Fibroblast of gingiva (primary cell): ENCODE data around the gene AGAP1.
"Not testable (repeated sequence)": the region's sequence is repeated elsewhere in the genome, so short reads cannot be mapped to it uniquely, and the experiment has no call there.

Source experiments
- DNase-seq: peaks from one replicate; pipeline ENCODE4 v3.0.0-alpha.2; 2011; ENCODE audit warnings: low read depth

The AGAP1 gene

DNA sequence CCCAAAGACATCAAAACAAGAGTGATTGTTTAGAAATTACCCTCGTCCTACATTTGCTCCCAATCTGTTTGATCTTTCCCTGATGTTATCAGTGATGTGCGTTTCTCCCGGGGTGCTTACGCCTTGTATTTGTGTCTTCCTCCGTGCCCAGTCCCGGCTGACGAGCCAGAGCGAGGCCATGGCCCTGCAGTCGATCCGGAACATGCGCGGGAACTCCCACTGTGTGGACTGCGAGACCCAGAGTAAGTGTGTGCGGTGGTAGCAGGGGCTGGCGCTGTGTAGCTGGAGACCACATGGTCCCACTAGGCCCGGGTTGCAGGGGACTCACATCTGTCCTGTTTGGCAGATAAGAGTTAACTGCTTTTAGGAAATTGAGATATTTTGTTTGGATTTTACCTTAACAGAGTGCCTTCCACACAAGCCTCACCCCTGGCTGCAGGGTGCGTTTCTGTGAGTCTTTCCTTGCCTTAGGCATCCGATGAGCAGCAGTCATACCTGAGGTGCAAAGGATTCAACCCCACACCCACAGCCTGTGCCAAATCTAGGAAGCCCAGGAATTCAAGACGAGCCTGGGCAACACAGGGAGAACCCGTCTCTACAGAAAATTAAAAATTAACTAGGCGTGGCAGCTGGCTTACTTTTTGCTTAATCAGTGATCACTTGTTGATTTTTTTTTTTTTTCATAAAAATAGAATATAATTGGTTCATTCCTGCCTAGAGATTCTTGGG, 546.9 kb downstream of the AGAP1 start:
- DNase-seq = no peak

DNA sequence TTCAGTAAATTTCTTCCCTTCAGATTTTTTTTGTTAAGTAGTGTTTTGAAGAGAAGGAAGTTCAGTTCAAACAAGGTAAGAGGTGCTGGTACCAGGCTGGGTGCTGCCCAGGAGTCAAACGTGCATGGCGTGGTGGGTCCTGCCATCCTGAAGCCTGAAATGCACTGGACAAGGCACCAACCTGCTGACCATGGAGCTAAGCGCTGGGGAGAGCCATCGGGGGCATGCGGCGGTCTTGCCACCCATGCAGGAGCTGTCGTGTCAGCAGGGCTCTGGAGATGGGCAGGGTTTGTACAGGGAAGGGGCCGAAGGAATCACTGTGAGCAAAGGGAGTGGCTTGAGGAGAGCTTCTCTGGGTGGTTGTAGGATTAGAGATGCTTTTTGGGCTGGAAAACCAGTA, 547.8 kb downstream of the AGAP1 start:
- no peak for DNase-seq

DNA sequence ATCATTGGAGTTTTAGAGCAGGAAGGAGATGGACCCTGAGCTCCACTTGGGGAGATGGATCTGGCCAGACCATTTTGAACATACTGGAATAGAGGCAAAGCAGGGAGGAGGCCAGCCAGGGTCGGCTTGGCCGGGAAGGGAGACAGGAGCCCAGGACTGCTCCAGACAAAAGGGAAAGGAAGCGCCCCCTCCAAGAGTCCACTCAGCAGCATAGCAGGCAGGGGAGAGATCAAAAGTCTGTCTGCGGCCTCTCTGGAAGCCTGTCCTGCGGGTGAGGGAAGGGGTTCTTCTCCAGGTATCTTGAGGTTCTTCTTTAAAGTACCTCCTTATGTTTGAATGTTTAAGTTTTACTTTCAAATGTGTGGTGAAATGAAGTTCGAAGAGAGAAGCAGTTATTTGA, 548.2 kb downstream of the AGAP1 start:
- no peak for DNase-seq

DNA sequence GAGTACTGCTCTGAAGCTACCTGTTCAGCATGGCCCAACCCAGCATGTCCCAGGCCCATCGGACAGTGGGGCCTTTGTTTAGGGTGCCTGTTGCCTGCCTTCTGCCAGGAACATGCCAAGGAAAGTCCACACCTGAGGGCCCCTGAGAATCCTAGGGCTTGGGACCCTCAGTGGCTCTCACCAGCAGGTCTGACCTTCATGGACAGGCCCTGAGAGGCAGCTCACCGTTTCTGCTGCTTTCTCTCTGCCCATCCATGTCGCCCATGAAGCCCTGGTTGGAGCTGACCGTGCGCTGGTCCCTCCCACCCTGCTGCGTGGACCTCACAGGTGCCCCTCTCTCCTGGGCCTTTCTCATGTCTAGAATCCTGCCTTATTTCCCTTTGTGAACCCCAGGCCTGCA, 550.3 kb downstream of the AGAP1 start:
- DNase-seq = no peak

DNA sequence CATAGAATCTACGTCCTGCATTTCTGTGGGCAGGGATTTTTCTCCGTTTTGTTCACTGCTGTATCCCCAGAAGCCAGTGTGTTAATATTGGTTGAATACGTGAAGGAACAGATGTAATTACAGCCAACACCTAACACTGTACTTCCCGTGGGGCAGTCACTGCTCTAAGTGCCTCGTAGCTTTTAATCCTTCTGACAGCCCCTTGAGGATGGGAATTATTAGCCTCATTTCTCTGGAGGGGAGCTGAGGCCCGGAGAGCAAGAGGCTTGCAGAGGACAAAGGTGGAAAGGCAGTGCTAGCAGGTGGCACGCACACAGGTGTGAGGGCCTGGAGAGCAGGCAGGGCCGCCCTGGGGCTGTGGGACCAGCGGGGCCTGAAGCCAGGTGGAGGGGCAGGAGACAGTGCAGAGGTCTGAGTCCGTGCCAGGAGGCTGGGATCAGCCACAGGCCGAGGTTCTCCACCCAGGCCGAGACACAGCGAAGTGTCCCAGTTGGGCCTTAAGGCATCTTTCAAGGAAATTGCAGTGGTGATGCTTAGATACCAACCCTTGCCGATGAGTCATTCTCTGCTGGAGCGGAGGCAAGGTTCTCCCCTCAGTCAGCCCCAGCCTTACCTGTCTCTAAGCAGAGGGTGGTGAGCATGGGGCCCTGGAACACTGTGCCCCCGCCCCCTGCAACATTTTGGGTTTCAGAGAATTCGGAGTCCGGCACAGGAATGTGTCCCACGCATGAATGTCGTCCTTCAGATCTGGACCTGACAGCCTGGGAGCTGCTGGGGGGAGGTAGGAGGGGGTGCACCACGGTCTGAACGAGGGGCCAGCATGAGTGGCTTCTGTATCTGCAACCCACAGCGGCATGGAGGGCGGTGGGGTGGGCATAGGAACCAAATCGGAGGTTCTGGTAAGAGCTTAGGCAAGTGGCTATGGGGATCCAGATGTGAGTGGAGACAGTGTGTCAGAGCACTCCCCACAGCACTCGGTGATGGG, 551.7 kb downstream of the AGAP1 start:
- no peak for DNase-seq

DNA sequence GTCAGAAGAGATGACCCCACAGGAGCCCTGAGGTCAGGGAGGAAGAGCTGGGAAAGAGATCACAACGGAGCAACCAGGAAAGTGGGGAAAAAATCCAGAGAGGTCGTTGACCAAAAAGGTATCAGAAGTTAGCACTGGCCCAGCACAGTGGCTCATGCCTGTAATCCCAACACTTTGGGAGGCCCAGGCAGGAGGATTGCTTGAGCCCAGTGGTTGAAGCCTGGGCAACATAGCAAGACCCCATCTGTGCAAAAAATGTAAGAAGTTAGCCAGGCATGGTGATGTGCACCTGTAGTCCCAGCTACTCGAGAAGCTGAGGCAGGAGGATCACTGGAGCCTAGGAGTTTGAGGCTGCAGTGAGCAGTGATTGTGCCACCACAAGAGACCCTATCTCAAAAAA, 552.9 kb downstream of the AGAP1 start:
- DNase-seq = no peak

DNA sequence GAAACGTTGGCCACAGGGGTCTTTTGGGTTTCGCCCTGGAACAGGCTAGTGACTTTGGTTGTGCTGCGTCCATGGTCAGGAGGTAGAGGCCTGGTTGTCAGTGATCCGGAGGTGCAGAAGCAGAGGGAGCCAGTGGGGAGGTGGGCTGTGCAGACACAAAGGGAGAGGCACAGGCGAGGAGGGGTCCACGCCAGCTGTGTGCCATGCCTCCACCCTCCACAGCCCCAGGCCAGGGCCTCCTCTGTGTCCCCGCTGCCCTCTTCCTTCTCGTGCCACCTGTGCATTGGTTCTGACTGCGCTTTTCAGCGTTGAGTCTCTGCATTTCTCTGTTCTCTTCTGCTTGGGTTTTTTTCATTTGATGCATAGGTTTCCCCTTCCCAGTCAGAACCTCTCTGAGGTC, 553.3 kb downstream of the AGAP1 start:
- no peak for DNase-seq

DNA sequence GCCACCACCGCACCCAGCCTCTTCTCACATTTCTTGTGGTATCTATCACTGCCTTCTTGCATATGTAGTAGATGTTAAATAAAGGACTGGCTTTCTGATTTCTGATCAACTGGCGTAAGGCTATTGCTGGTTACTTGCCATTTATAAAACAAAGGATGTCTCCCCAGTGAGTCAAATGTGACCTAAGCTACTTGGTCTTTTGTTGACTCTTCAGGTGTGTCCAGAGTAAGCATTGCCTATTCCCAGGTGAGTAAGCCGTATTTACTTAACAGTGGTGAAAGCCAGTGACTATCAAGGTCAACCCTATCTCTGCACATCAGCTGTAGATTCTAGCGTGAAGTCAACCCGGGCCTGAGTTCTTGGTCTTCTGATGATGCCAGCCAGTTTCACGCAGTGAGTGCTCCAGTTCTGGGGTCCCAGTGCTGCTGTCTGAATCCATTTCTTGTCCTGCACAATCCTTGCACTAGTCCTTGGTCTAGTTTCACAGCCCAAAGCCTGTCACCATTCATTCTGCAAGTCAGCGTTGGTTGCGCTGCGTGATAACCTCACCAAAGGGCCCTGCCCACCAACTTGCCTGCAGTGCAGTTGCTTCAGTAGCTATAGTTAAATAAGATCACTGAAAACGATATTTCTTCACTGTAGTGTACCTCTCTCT, 554.2 kb downstream of the AGAP1 start:
- DNase-seq = no peak

DNA sequence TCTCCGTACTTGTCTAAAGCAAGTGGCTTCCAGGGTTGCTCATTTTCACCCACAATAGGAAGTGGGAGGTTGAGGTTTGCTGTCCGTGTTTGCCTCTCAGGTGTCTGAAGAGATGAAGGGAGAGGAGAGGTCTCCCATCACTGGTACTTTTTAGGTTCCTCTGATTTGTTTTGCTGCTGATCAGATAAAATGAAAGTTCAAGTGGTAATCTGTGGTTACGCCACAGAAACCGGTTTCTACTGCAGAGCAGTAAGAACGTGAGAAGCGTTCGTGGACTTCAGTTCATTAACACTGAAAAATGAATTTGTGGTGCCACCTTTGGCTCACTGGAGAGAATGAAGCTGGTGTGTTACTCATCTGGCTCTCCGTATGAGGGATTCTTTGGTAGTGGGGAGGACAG, 556.1 kb downstream of the AGAP1 start:
- no peak for DNase-seq

DNA sequence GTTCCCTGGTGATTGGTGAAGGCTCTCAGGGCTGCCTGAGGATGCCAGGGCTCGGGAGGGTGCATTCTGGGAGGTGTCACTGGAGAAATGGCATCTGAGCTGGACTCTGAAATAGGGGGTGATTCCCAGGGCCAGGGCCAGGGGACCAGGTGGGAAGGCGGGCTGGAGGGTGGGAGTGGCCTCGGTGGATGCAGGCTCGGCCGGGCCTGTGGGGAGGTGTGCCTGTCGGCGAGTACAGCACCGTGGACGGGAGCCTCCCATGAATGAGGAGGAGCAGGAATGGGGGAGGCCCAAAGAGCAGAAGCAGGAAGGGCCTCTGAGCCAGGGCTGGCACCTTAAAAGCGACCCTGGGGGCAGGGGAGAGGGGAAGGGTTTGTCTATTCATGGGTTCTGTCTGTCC, 557.5 kb downstream of the AGAP1 start:
- DNase-seq = no peak

DNA sequence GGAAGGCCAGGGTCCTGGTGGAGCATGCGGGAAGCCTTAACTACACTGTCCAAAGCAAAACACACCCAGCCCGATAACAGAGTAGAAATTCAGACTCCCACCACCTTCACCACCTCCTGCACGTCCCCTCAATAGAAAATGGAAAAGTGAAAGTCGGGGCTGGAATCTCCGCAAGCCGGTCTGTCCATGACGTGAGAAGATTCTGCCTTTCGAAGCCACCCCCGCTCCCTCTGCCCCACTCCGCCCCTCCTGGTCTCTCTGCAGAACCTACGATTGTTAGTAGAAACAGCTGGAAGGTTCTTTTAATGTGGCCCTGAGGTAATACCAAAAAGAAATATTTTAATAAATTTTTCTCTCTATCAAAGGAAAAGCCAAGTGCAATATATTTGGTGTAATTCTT, 558.0 kb downstream of the AGAP1 start:
- no peak for DNase-seq

DNA sequence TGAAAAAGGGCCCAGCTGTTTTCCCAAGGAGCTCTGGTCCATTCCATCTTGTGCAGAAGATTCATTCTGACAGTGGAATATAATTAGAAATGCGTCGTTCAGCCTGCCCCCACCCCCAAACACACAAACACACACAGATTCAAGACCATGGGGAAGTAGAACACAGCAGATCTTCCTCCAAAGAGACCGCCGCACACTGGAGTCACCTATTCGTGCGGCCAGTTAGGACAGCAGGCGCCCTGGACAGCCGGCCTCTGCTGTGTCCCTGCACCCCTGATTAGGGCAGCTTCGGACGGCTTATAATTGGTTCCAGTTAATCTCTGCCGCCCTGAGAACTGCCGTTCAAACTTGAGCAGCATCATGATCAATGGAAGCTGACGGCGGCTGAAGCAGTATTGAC, 558.4 kb downstream of the AGAP1 start:
- no peak for DNase-seq

DNA sequence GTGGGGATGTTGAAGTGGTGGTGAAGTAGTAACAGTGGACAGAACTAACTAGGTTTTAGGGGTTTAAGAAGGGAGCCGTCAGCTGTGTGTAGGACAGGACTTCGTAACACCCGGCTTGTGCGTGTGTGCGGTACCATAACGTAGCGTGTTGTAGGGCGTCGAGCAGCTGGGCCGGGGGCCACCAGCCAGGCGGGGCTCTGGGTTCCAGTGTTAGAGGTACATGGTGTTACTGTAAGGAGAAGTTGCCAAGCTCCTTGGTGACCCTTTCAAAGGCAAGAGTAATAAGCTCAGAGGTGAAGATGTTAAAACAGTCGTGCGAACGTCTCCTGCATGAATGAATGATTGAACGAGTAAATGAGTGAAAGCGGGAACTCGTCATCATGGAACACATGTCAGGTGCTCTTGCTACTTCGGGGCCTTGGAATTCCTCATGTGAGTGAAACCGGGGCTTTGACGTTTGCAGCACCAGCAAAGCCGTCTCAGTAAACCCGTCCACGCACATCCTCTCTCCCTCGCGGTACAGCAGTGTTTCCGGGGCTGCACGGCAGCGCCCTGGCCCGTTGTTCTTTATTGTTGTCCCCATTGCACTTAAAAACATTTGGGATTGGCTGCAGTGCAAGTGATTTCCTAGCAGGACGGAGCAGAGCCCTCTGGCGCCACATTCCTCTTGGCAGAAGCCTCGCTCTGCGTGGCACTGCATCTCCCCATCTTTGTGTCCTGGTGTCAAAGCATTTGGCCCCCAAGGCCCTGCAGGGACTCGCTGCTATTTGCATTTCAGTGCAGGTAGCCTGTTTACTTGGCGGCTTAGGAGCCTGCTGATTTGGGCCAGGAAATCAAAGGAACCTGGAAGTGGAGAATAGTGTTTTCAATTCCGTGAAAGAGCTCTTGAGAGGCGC, 559.3 kb downstream of the AGAP1 start:
- no peak for DNase-seq

DNA sequence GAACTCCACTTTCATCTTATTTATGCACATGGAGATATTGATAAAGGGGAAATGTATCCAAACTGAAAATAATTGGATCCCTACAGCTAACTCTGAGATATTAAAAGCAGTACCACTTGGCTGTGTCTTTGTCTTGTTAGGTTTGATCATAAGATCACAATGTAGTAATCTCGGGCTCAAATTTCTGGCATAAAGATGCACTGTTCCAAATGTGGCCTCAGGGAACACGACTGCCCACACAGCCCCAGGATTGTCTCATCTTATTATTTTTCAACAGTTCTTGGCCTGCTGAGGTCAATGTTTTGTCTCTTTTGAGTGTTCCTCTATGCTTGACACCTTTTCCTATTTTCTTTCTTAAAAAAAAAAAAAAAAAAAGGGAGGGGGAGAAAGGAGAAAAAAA, 560.3 kb downstream of the AGAP1 start:
- DNase-seq = peak; percentile 65

DNA sequence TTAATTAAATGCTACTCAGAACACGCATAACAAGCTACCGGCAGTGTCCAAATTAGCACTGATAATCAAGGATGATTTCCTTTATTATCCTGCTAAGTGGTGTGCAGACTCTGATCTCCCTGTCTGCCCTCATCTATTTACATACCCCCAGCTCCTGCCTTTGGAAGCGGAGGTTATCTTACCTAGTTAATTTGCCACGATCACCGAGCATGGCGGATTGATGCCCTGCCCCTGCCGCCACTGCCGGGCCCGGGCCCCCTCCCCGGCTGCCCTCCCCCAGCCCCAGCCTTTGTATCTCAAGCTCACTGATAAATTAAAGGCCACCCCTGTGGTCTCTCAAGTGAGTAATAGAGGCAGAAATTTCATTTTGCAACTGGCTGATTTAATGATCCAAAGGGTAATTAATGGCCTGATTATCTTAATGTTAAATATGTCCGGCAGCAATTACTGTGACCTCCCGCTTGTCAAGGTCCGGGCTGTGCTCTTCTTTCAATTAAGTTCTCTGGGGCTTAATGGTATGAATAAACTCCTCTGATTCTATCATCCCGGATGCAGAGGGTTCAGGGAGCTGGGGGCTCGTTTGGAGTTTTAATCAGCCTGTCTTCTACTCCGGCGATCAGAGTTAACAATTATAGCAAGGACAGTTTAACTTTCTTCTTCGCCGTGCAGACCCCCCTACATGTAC, 560.9 kb downstream of the AGAP1 start:
- DNase-seq = no peak

DNA sequence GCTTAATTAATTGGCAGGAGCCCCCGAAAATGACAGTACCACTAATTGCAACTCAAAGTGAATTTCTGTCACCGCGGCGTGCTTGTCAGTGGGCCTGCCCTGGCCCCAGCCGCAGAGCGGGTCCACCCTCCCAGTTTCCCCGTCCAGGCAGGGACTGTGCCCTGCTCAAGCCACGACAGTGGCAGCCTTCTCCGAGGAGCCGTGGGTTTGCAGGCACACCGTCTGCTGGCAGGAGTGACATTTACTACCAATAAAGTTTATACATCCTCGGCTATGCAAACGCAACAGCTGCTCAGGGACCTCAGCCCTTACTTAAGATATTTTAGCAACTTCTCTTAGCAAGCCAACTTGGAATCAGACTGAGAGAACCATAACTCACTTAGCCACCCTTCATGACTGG, 561.6 kb downstream of the AGAP1 start:
- no peak for DNase-seq

DNA sequence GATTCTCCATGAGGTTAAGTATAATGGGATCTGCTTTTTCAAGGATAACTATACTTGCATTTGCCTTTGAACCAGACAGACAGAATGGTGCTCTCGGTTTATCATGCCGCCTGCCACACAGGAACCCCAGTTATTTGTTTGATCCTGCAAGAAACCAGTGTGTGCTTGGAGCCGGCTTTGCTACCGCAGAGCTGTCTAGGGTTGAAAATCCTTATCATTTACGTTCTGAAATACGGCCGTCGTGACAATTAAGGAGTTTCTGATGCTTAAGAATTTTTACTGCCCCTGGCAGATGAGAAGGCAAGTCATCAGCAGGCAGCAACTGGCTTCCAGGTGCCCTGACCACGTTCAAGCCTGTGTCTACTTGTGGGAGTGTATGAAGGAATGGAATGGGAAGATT, 562.3 kb downstream of the AGAP1 start:
- DNase-seq = no peak

DNA sequence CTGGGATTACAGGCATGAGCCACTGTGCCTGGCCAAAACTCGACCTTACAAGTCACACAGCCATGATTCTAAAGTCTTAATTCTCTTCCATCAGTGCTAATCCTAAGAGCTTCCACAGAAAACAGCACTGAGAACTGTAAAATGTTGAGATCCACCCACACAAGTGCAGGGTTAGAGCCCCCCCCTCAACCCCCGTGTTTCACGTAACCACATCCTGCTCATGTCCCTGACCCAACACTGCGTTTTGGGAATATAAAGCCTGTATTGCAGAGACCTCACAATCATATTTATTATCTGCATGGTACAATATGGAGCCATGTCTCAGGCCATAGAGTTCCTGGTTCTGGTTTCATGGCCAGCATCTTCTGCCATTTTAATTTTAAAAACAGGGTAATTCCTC, 563.5 kb downstream of the AGAP1 start:
- DNase-seq = no peak

DNA sequence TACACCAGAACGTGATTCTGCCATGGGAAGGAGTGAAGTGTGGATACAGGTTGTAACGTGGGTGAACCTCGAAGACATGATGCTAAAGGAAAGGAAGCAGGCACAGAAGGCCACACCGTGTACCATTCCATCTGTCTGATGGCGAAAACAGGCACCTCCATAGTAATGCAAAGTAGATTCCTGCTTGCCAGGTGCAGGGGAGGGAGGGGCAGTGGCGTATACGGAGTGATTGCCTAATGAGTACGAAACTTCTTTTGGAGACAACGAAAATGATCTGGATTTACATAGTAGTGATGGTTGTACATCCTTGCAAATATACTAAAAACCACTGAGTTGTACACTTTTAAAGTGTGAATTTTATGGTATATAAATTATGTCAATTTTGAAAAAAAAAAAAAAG, 567.7 kb downstream of the AGAP1 start:
- DNase-seq = no peak

DNA sequence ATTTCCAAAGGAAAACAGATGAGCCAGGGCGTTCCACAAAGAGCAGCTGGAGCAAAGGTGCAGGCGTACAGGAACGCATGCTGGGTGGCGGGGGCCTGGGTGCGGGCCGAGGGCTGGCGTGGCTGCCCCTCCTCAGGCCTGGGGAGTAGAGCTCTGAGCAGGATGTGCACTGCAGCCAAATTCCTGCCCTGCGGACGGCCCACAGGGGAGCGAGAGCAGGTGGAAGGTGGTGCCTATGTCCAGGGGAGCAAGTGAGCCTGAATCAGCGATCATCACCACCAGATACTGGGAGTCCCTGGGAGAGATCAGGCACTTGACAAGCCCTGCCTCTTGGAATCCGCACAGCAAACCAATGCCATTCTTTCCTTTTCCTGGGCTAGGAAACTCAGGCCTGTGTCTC, 568.1 kb downstream of the AGAP1 start:
- DNase-seq = no peak

DNA sequence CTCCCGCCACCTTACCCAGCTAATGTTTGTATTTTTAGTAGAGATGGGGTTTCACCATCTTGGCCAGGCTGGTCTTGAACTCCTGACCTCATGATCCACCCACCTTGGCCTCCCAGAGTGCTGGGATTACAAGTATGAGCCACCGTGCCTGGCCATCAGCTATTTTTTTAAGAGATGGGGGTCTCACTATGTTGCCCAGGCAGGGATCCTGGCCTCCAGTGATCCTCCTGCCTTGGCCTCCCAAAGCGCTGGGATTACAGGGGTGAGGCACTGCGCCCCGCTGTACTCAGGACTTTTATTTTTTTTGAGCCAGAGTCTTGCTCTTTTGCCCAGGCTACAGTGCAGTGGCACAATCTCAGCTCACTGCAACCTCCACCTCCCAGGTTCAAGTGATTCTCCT, 569.0 kb downstream of the AGAP1 start:
- DNase-seq = not testable (repeated sequence)
